ENCODE results near the gene RAB3GAP1.

The RAB3GAP1 gene

DNA sequence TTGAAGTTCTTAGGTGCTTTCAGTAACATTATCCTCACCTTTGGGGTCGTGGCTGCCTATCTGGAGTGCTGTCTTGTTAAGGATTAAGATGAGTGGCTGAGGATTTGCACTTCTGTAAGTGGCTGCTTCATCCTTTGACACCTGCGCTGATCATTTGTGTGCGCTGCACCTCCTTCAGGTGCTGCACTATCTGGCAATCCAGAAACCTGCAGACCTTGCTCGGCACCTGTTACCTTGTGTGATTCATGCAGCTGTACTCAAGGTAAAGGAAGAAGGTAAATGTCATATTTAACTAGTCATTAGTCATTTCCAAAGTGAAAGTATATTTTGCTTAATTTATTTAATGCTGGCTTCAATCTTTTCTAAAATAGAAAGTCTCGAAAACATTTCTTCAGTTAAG is 110.3 kb downstream of the RAB3GAP1 start:
- DNase-seq (ENCODE audit: low spot score), result no peak
- no peak for FAIRE-seq

DNA sequence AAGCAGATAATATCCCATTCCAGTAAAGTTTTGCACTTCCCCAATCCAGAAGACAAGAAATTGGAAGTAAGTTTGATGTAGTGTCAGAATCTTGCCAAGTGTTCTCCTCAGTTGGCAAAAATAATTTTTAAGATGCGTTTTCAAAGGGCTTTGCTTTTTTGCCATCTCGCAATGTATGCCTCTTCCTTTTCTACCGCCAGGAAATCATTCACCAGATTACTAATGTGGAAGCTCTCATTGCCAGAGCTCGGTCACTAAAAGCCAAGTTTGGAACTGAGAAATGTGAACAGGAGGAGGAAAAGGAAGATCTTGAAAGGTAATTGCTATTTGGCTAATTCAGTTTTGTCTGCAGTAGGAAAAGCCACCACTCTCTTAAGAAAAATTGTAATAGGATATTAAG is 110.7 kb downstream of the RAB3GAP1 start:
- DNase-seq (ENCODE audit: low spot score) (no peak), FAIRE-seq (no peak)

- DNase-seq (ENCODE audit: low spot score), result no peak
- FAIRE-seq, result no peak
Measured at GRCh38 chr2:135163306-135163705, 111.2 kb downstream of the RAB3GAP1 start.

DNA sequence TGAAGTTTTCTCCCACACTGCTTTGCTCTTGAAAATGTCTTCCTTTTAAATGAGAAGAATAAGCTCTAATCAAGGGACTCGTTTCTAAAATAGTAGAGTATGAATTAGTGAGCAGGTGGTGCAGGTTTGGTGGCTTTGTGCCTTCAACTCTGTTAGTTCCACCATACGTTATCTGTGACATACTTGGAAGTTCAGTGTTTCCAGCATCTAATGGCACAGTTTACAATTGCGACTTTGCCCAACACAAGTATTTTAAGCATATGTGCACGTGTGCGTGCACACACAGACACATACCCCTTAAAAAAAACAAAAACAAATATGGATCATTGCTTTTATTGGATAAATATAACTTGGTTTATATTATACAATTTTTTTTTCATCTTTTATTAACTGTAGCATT is 111.8 kb downstream of the RAB3GAP1 start:
- FAIRE-seq (no peak), DNase-seq (ENCODE audit: low spot score) (no peak)

GRCh38 chr2:135164431-135164830 is 112.3 kb downstream of the RAB3GAP1 start:
- no peak for DNase-seq (ENCODE audit: low spot score)

GRCh38 chr2:135167273-135167672 is 115.2 kb downstream of the RAB3GAP1 start:
- DNase-seq (ENCODE audit: low spot score) (no peak), FAIRE-seq (no peak)

More at GRCh38 chr2:135164431-135164830, 112.3 kb downstream of the RAB3GAP1 start:
- FAIRE-seq, result no peak

DNA sequence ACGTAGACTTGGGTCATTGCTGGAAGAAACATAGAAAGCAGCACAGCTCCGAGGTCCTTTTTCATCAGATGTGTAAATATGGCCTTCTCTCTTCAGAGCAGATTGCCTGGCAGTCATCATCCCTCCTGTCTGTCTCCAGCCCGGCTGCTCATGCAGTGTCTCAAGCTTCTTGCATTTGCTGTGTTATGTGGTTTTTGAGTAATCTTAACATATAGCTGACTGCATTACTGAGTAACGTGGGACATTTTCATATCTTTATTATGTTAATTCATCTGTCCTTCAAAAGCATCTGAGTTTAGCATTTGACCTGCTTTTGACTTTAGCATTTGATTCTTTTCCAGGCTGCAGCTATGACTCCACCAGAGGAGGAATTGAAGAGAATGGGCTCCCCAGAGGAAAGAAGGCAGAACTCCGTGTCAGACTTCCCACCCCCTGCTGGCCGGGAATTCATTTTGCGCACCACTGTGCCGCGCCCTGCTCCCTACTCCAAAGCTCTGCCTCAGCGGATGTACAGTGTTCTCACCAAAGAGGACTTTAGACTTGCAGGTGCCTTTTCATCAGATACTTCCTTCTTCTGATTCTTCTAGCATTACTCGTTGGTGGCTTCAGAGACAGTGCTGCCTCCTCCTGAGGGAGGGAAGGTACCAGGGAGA is 116.2 kb downstream of the RAB3GAP1 start:
- DNase-seq (ENCODE audit: low spot score), result no peak
- FAIRE-seq, result no peak

DNA sequence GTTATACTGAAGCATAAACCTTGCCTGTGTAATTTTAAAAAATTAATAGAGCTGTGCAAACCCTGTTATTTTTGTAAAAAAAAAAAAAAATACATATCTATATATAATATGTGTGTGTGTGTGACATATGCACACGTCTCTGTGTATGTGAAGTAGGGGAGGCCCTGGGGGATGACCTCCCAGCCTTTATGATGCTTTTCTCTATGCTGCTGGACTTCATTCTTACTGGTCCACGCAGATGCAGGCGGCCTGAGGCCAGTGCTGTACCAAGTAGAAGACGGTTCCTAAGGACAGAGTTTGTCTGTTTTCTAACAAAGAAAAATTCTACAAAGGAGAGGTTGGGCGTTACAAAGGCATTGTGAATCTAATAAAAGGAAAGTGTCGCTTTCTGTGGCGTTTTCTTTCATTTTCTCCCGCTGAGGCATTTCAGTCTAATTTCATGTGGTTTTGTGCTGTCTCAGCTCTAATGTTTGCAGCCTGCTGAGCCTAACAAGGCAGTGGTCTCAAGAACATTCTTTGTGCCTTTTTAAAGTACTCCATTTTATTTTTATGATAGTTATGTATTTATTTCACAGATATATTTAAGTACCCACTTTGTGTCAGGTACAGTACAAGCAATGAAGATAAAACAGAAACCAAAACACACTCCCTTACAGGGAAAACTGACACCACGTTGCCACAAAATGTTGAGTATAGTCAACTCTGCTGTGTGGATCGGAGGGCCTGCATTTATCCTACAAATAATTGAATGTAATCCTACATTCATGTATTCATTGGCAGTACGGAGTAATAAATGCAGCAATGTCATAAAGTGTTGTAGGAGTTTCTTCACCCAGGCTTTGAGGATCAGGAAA is 118.0 kb downstream of the RAB3GAP1 start:
- no peak for FAIRE-seq
- DNase-seq (ENCODE audit: low spot score), result no peak

- FAIRE-seq (no peak), DNase-seq (ENCODE audit: low spot score) (no peak)
Measured at GRCh38 chr2:135174049-135174809, 122.1 kb downstream of the RAB3GAP1 start.

GRCh38 chr2:135174810-135175093 is 122.7 kb downstream of the RAB3GAP1 start:
- FAIRE-seq (no peak), DNase-seq (ENCODE audit: low spot score) (no peak)

DNA sequence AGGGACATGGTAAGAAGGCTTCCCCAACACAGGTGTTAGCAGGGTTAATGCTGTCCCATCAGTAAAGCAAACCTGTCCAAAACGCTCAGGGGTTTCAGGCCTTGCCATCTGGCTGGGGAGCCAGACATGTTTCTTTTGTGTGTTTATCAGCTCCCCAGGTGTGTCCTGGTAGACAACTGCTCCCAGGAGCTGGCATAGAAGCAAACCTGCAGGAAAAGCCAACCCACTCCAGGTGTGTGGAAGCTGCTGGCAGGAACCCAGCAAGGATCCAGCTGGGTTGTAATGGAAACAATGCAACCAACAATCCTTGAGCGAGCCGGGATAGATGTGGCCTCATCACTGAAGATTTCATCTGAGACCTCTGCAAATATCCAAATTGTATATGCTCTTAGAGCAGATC is 123.1 kb downstream of the RAB3GAP1 start:
- FAIRE-seq (no peak), DNase-seq (ENCODE audit: low spot score) (no peak)

DNA sequence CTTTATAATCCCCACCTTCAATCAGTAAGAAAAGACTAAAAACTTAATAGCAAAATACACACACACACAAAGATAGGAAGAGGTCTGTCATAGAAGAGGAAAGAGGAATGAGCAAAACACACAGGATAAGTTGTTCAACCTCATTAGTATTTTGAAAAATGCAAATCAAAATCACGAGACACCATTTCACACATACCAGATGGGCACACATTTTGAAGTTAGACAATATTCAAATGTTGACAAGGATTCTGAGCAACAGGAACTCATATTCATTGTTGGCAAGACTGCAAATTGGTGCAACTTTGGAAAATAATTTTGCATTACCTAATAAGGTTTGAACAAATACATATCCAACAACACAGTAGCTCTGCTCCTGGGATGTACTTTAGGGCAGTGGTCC is 127.6 kb downstream of the RAB3GAP1 start:
- DNase-seq (ENCODE audit: low spot score) (no peak), FAIRE-seq (no peak)

- DNase-seq (ENCODE audit: low spot score) (no peak), FAIRE-seq (no peak)
Measured at GRCh38 chr2:135182190-135182589, 130.1 kb downstream of the RAB3GAP1 start.

- FAIRE-seq (no peak), DNase-seq (ENCODE audit: low spot score) (no peak)
Measured at GRCh38 chr2:135182601-135183000, 130.5 kb downstream of the RAB3GAP1 start.

GRCh38 chr2:135183822-135184221 is 131.7 kb downstream of the RAB3GAP1 start:
- no peak for FAIRE-seq
- DNase-seq (ENCODE audit: low spot score), result no peak

DNA sequence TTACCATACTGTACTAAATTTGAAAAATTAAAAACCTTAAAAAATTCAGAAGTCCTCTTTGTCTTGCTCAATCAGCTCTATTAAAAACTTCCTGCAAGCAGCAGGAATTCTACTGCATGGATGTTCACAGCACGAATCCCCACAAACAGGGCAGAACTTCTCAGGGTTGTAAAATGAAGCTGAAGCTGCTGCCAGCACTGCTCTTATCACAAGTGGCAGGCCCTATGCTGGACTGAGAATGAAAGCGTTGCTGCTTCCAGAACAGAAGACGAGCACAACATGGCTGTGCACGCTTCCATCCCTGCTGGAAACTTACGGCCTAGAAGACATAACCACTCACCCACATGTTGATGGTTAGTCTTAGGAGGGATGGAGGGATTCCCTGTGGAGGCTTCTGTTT is 134.0 kb downstream of the RAB3GAP1 start:
- DNase-seq (ENCODE audit: low spot score) (no peak), FAIRE-seq (no peak)

GRCh38 chr2:135187270-135187669 is 135.2 kb downstream of the RAB3GAP1 start:
- no peak for DNase-seq (ENCODE audit: low spot score)
- FAIRE-seq, result no peak

DNA sequence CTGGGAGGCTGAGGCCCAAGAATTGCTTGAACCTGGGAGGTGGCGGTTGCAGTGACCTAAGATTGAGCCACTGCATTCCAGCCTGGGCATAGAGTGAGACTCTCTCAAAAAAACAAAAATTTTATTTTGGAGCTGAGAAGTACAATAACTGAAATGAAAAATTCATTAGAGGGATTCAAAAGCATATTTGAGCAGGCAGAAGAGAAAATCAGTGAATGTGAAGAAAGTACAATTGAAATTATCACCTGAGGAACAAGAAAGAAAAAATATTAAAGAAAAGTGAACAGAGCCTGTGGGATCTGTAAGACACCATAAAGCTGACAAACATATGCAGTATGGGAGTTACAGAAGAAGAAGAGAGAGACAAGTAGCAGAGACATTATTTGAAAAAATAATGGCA is 137.1 kb downstream of the RAB3GAP1 start:
- DNase-seq (ENCODE audit: low spot score) (no peak), FAIRE-seq (no peak)

- no peak for FAIRE-seq
- DNase-seq (ENCODE audit: low spot score), result no peak
Measured at GRCh38 chr2:135190799-135191198, 138.7 kb downstream of the RAB3GAP1 start.

DNA sequence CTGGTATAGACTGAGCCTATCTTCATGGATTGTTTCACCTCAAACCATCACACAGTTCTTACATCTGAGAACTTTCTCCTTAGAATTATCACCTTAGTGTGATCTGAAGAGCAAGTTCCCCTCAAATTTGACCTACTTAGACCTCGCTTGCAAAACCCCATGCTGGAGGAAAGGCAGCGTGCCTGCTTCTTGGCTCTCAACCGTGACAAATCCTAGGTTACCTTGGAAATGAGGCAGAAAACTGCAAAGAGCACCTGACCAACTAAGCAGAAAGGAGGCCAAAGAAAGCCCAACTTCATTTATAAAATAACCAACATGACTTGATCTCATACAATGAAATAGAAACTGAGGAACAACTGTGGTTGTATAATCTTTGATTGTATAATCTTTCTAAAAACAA is 146.4 kb downstream of the RAB3GAP1 start:
- FAIRE-seq, result no peak
- no peak for DNase-seq (ENCODE audit: low spot score)

DNA sequence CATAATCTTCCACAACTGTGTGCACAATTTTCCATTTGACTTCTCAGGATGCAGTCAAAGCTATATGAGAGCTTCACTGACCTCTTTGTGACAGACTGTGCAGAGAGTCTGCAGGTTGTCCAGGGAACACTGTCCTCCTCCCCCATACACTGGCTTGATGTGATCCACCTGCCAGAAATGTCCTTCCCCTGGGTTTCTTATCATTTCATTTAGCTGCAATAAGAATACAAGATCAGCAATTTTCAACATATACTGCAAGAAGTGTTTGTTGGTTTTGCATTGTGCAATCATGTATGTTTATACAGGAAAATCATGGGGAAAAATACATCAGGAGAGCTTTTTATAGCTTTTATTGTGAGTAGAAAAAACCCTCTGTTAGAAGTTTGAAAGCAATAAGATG is 150.7 kb downstream of the RAB3GAP1 start:
- FAIRE-seq (no peak), DNase-seq (ENCODE audit: low spot score) (no peak)

GRCh38 chr2:135203944-135204343 is 151.9 kb downstream of the RAB3GAP1 start:
- no peak for FAIRE-seq

More at GRCh38 chr2:135203944-135204343, 151.9 kb downstream of the RAB3GAP1 start:
- DNase-seq (ENCODE audit: low spot score), result no peak
